OCI-LY1 (cell line): ENCODE data around the gene C14orf180.

ENCODE experiments used
- H2AFZ ChIP-seq: fragments of 200-600 bp; sonication (generic), shearing (Covaris generic); 2 replicates; pipeline ENCODE4 v1.6.0; 2014; ENCODE audit warnings: antibody characterized with exemption, mild to moderate bottlenecking, low read length
- H3F3A ChIP-seq: fragments of 200-600 bp; sonication (generic), shearing (Covaris generic); 2 replicates; pipeline ENCODE4 v1.6.0; 2014; ENCODE audit warnings: mild to moderate bottlenecking, antibody characterized with exemption, low read length, moderate library complexity; ENCODE audit not compliant: insufficient read depth
- H3K27ac ChIP-seq: fragments of 200-600 bp; sonication (generic); 2 replicates; pipeline ENCODE4 v1.5.1; 2014; ENCODE audit warnings: low read length, mixed run types, mild to moderate bottlenecking, low read depth; ENCODE audit not compliant: poor library complexity, severe bottlenecking
- H3K27me3 ChIP-seq: fragments of 200-600 bp; sonication (generic); 2 replicates; pipeline ENCODE4 v1.6.0; 2014; ENCODE audit warnings: antibody characterized with exemption, mild to moderate bottlenecking, low read length, moderate library complexity; ENCODE audit not compliant: insufficient read depth
- H3K36me3 ChIP-seq: fragments of 200-600 bp; sonication (generic); 2 replicates; pipeline ENCODE4 v1.6.1; 2014; ENCODE audit warnings: mild to moderate bottlenecking, antibody characterized with exemption, low read length, moderate library complexity, mixed read lengths; ENCODE audit not compliant: insufficient read depth
- H3K4me1 ChIP-seq: fragments of 200-600 bp; sonication (generic); 2 replicates; pipeline ENCODE4 v1.5.1; 2014; ENCODE audit warnings: mild to moderate bottlenecking, low read length, moderate library complexity; ENCODE audit not compliant: insufficient read depth, severe bottlenecking
- H3K4me2 ChIP-seq: fragments of 200-600 bp; sonication (generic), shearing (Covaris generic); 2 replicates; pipeline ENCODE4 v1.6.1; 2014; ENCODE audit warnings: low read length
- H3K4me3 ChIP-seq: fragments of 200-600 bp; sonication (generic); 2 replicates; pipeline ENCODE4 v1.5.1; 2014; ENCODE audit warnings: low read length, low read depth, mild to moderate bottlenecking, mixed read lengths; ENCODE audit not compliant: poor library complexity, severe bottlenecking
- H3K79me2 ChIP-seq: fragments of 200-600 bp; shearing (Covaris generic); 2 replicates; pipeline ENCODE4 v1.6.1; 2016; ENCODE audit warnings: mixed run types, low read length, mixed read lengths; ENCODE audit not compliant: insufficient read depth
- H3K9ac ChIP-seq: fragments of 200-600 bp; sonication (generic), shearing (Covaris generic); 2 replicates; pipeline ENCODE4 v1.6.1; 2014; ENCODE audit warnings: mild to moderate bottlenecking, low read length, mixed read lengths
- H3K9me2 ChIP-seq: fragments of 200-600 bp; sonication (generic), shearing (Covaris generic); 2 replicates; pipeline ENCODE4 v1.6.1; 2014; ENCODE audit warnings: low read depth, mild to moderate bottlenecking, low read length, mixed read lengths
- H3K9me3 ChIP-seq: fragments of 200-600 bp; shearing (Covaris generic); 2 replicates; pipeline ENCODE4 v1.6.1; 2014; ENCODE audit warnings: low read length, mixed read lengths
- H4K20me1 ChIP-seq: fragments of 200-600 bp; sonication (generic), shearing (Covaris generic); 2 replicates; pipeline ENCODE4 v1.6.0; 2016; ENCODE audit warnings: mild to moderate bottlenecking, low read length; ENCODE audit not compliant: insufficient read depth
- CTCF ChIP-seq: fragments of 200-600 bp; sonication (generic), shearing (Covaris generic); IDR thresholded peaks from 2 replicates; pipeline ENCODE4 v1.5.1; 2017; ENCODE audit warnings: mild to moderate bottlenecking, antibody characterized with exemption, low read length, moderate library complexity, mixed read lengths
- EZH2 ChIP-seq: fragments of 200-600 bp; sonication (generic), shearing (Covaris generic); IDR thresholded peaks from 2 replicates; pipeline ENCODE4 v1.8.0; 2017; ENCODE audit warnings: borderline replicate concordance, mixed run types, mild to moderate bottlenecking, antibody characterized with exemption, low read length, moderate library complexity, mixed read lengths

C14orf180 gene

GRCh38 chr14:104561632-104562495, 17.7 kb upstream of the C14orf180 start:
- Histone ChIP-seq H3K79me2 (no peaks in the 10 kb centered on the region), H3K27me3 (peaks cover 12% of the 10 kb centered on the region), H2AFZ (no peak overlapping the region), H4K20me1 (no peaks in the 10 kb centered on the region), H3K9me2 (no peaks in the 10 kb centered on the region), H3K9ac (no peak overlapping the region), H3K4me1 (no peaks in the 10 kb centered on the region), H3K4me2 (no peak overlapping the region), H3K9me3 (no peaks in the 10 kb centered on the region), H3F3A (no peaks in the 10 kb centered on the region), H3K4me3 (no peak overlapping the region), H3K36me3 (no peaks in the 10 kb centered on the region), H3K27ac (no peak overlapping the region)
- TF ChIP-seq CTCF: no peak
- no peak for TF ChIP-seq EZH2

DNA sequence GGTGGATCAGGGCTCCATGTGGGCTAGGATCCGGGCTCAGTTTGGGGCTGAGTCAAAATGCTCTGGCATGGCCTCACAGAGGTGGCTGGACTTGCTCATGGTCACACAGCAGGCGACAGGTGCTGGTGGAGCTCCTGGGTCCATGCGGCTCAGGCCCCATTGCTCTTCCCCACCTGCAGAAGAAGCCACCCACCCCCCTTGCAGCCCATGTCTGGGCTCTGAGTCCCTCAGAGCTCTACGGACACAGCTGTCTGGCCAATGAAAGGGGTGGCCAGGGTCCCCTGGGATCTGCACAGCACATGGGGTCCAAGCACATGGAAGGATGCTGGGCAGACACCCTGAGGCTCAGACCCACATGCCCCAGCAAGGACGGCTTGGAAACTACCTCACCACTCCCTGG, 17.0 kb upstream of the C14orf180 start:
- no peak overlapping the region for H3K27ac ChIP-seq
- H3K36me3 ChIP-seq: no peaks in the 10 kb centered on the region
- no peak overlapping the region for H2AFZ ChIP-seq
- no peaks in the 10 kb centered on the region for H3K9me2 ChIP-seq
- H3K79me2 ChIP-seq: no peaks in the 10 kb centered on the region
- H3K9me3 ChIP-seq: no peaks in the 10 kb centered on the region
- H3K4me2 ChIP-seq: no peak overlapping the region
- no peaks in the 10 kb centered on the region for H3F3A ChIP-seq
- H3K9ac ChIP-seq: no peak overlapping the region
- no peak overlapping the region for H3K4me3 ChIP-seq
- H4K20me1 ChIP-seq: no peaks in the 10 kb centered on the region
- peaks cover 8% of the 10 kb centered on the region; the same call in 1 of the 2 replicates for H3K27me3 ChIP-seq
- TF ChIP-seq CTCF: no peak
- no peak for TF ChIP-seq EZH2
- H3K4me1 ChIP-seq: no peaks in the 10 kb centered on the region

DNA sequence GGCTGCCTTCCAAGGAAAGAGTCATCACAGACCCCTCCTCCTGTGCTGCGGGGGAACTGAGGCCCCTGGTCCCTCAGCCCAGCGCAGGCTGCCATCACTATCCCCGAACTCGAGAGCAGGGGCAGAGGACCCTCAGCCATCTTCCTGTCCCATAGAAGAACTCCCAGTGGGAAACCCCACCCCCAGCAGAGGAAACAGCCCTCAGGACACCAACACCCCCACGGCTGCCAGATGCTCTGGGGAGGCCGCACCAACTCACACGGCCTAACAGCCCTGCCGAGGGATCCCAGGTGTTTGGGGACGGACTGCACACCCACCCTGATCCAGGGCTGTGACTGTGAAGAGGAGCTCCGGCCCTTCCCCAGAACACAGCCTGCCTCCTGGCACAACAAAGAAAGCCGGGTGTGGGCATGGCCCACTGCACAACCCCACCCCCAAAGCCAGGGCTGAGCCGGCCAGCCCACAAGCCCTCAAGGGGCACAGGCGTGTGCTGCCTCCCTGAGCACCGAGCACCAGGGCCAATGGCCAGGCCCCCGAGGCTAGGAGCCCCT, 16.3 kb upstream of the C14orf180 start:
- TF ChIP-seq CTCF (no peak), EZH2 (no peak)
- H3K9me2 ChIP-seq: no peaks in the 10 kb centered on the region
- H3K4me1 ChIP-seq: no peaks in the 10 kb centered on the region
- H3K27ac ChIP-seq: no peak overlapping the region
- no peak overlapping the region for H3K9ac ChIP-seq
- H2AFZ ChIP-seq: no peak overlapping the region
- peaks cover 6% of the 10 kb centered on the region; the same call in 1 of the 2 replicates for H3K27me3 ChIP-seq
- no peaks in the 10 kb centered on the region for H4K20me1 ChIP-seq
- no peaks in the 10 kb centered on the region for H3K79me2 ChIP-seq
- H3K9me3 ChIP-seq: no peaks in the 10 kb centered on the region
- H3K36me3 ChIP-seq: no peaks in the 10 kb centered on the region
- H3K4me2 ChIP-seq: no peak overlapping the region
- no peaks in the 10 kb centered on the region for H3F3A ChIP-seq
- no peak overlapping the region for H3K4me3 ChIP-seq
